HL-60/S4 treated with phorbol 12-myristate 13-acetate at 8.2 ng/mL for 4 days and 3 days (cell line): ENCODE results near the gene STBD1.
"Not testable (repeated sequence)": the region's sequence is repeated elsewhere in the genome, so short reads cannot be mapped to it uniquely, and the experiment has no call there.

Experiments used
- in situ Hi-C: fragments of 300-500 bp; cut with MboI; formaldehyde crosslinking; loops from 2 replicates; pipeline ENCODE4 v1.15.0; 2022; ENCODE audit warnings: low sequenced_read_pairs

Gene STBD1

DNA sequence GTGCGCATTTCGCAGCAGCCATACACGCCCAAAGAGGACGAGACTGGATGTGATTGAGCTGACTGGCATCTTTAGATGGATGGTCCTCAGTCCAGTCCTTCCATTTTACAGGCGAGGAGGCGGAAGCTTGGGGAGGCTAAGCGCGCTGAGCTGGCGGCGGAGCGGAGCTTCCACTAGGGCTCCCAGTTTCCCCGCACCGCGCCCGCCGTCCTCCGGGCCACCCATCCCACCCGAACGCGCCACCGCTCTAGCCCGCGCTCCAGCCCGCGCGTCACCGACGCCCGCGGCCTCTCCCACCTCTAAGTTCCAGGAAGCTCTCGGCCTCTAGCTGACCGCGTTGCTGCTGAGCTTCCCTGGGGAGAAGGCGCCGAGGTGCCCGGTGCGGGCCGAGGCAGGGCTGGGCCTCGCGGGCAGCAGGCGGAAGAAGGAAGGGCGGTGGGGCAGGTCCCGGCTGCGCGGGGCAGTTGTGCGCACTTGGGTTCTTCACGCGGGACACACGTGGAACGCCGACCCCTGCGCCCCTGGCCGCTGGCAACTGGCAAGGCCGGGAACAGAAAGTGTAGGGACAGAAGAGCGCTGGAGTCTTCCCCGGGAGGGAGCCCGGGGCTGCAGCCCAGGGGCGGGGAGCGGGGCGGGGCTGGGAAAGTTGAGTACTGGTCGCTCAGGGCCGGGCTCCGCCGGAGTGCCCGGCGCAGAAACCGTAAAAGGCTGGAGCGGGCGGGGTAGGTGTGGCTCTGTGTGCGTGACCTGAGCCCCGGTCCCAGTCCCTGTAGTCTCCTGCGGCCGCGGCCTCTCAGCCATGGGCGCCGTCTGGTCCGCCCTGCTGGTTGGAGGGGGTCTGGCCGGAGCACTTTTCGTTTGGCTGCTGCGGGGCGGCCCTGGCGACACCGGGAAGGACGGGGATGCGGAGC lies at the start of gene STBD1:
Gene STBD1 (plus strand): TSS at position 763 of the 911 bp plus-strand sequence. CDS start 37 bp downstream, at position 800.
- in situ Hi-C loops: no loop called here

DNA sequence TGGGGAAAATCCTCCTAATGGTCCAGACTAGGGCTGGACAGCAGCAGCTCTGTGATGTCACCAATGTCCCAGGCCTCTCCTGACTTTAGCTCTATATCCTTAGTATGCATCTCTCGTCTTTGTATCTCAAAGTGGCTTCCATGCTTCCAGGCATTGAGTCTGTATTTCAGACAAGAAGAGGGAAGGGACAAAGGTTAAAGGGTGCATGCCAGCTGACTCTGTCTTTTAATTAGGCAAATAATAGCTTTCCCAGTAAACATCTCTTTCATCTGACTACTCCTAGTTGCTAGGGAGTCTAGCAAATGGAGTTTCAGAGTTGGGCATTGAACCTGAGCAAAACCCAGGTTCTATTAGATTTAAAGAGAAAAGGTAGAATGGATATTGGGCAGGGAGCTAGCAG lies 49.6 kb upstream of the STBD1 start:
- in situ Hi-C loops: no loop called here

DNA sequence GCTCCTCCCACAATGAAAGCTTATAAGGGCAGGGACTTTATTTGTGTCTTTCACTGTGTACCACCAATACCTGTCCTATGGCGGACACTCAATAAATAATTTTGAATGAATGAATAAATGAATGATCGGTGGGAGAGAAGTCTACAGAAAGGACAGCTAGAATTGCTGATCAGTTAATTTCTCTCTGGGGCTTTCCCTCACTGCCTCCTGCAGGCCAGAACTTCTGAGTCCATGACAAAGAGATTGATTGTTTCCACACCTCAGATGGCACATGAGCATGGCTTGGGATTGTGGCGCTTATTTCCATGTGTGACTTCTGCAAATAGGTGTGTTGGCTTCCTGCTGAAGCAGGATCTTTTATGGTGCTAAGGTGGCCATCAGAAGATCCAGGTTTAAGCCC lies 48.7 kb upstream of the STBD1 start:
- in situ Hi-C loops: no loop called here

DNA sequence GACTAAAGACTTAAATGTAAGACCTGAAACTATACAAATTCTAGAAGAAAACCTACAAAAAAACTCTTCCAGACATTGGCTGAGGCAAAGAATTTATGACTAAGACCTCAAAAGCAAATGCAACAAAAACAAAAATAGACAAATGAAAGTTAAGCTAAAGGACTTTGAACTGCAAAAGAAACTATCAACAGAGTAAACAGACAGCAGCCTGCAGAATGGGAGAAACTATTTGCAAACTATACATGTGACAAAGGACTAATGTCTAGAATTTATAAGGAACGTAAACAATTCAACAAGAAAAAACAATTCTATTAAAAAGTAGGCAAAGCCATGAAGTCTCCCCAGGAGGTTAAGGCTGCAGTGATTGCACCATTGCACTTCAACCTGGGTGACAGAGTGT lies 46.0 kb upstream of the STBD1 start:
- in situ Hi-C loops: no loop called here

DNA sequence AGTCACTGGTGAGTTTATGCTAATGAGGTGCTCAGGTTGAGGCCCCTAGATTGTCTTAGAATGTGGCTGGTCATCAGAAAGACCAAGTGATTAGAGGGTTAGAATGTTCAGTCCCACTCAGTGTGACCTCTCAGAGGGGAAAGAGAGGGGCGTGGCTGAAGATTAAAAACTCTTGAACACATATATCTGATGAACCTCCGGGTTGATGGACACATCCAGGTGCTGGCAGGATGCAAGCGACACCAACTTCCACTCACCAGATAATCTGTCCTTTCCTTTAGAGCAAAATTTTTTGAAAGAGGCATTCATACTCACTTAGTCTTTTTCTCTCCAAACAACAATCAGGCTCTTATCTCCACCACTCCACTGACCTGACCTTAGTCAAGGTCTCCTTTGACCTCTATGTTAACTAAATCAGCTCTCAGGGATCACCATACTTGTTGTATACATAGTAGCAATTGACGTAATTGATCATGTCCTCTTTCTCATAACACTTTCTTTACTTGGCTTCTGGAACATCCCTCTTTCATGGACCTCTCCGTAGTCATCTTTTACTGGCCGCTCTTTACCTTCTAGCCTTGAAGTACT lies 40.8 kb upstream of the STBD1 start:
- in situ Hi-C loops: no loop called here

DNA sequence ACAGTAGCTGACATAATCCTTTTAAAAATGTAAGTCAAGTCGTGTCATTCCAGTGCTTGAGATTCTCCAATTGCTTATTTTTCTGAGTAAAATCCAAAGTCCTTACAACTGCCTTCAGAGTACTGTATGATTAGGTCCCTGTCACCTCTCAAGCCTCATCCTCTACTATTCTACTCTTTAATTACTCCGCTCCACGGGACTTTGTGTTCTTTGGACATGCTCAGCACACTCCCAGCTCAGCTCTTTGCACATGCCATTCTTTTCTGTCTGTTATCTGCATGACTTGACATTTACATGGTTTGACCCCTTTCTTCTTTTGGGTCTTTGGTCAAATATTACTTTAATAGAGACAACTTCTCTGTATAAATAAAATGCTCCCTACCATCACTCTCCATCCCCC lies 39.9 kb upstream of the STBD1 start:
- in situ Hi-C loops: no loop called here

DNA sequence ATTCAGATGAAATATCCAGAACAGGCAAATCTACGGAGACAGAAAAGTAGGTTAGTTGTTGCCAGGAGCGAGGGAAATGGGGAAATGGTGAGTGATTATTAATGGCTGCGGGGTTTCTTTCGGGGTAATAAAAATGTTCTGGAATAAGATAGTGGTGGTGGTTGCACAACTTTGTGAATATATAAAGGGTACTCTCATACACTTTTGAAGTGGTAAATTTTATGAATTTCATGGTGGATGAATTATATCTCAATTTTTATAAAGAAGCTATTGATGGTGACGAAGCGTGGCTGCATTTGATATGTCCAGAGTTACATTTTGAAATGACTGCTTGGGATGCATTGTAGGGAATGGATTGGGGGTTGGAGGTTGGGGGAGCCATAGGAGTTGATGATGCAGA lies 38.7 kb upstream of the STBD1 start:
- in situ Hi-C loops: no loop called here

DNA sequence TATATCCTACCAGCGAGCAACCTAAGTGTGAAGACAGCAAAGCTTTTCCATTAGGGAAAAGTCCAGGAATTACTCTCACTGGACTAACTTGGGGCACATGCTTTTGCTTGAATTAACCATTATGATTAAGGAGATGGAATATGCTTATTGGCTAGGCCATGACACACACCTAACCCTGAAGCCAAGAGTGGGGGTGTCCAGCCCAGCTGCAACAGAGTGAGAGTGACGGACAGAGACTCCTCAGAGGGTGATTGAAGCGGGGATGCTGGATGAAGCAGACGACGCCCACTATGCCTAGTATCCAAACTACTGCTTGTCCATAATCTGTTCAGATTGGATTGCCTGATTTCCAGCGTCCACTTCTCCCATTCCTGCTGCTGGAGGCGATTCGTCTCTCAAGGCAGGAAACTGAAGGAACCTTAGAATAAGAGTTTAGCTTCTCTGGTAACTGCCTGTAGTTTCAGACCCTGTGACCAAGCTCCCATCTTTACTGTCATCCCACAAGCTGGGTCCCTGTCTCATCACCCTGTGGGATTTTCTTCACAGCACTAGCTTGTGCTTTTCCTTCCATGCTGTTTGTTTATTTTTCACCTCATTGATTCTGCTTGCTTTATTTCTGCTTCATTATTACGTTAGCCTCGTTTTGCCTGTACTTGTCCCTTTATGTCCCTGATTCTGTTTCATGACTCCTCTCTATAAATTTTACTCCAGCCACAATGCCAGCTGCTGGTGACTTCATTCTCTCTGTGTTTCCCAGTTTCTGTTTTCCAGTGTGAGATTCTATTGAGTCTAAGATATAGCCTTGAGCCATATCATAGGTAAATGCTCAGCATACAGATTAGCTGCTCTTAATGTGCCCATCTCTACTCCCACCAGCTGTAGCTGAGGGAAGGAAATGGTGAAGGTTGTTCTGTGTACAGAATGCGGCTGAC lies 36.0 kb upstream of the STBD1 start:
- in situ Hi-C loops: no loop called here

DNA sequence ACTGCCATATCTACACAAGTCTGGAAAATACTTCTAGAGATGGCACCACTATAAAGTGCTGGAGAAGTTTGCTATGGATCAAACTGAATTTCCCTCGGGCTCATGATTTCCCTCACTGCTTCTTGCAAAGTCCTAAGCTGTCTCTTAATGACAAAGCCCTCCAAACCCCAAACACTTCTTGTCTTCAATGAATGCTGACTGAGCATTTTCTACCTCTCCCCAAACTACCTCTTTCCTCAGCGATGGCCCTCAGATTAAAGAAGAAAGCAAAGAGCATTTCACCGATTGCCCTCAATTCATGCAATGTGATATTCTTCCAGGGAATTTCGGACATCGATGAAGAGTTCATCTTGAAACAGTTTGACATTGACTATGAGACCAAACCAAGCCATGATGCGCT lies 35.3 kb upstream of the STBD1 start:
- in situ Hi-C loops: no loop called here

DNA sequence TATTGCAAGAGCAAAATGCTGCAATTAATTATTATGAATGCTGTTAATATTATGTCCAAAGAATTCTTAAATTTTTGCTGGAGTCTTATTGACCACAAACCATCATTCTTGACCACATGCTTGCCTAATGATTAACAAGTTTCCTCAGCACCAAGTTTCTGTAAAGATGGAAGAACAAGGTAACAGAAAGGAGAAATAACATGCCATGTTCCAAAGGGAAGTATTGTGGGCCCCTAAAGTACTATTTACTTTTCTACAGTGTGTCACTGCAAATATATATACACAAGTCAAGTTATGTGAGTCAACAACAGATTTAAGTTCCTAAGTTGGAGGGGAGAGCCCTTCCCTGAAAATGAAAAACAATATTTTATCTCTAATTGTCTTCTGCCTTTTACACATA lies 34.5 kb upstream of the STBD1 start:
- in situ Hi-C loops: no loop called here

DNA sequence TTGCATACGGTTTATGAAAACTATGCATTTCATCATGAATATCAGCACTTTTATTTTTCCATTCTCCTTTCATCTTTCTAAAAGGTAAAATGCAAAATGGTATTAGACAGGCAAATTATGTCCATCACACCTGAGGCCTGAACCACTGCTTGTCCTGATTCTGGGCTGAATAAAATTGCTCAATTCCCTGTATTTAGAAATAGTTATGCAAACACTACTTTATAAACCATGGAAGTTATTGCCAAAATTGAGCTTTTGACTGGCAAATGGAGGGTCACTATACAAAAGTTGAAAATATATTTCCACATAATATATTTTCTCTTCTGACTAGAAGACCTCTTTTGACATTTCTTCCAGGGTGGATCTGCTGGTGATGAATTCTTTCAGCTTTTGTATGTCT lies 34.0 kb upstream of the STBD1 start:
- in situ Hi-C loops: no loop called here

DNA sequence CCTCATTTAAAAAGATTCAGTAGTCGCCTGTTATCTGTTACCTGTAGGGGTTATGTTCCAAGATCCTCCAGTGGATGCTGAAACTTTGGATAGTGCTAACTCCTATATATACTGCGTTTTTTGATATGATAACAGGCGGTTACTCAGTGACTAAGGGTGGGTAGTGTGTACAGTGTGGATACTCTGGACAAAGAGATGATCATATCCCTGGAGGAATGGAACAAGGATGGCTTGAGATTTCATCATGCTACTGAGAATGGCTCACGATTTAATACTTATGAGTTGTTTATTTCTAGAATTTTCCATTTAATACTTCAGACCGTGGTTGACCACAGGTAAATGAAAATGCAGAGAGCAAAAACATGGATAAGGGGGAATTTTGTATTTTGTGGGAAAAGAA lies 33.5 kb upstream of the STBD1 start:
- in situ Hi-C loops: no loop called here

DNA sequence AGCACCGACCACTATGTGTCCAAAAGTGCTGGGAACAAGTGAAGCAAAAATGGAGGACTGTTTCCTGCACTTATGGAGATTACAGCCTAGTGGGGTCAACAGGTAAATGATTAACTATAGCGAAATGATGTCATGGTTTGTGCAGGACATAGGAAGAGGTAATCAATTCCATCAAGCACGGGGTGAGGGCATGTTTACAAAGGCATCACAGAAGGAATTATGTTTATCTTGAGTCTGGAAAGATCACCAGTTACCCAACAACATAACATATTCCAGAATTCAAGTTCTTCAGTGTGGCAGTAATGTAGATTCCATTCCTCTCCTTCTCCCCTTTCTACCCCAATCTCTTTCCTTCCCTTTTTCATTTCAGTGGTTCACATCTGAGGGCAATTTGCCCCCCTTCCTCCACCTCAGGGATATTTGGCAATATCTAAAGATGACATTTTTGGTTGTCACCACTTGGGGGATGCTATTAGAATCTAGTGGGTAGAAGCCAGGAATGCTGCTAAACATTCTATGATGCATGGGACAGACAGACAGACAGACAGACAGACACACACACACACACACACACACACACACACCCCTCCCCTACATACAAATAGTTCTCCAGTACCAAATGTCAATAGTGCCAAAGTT lies 30.9 kb upstream of the STBD1 start:
- in situ Hi-C loops: no loop called here

DNA sequence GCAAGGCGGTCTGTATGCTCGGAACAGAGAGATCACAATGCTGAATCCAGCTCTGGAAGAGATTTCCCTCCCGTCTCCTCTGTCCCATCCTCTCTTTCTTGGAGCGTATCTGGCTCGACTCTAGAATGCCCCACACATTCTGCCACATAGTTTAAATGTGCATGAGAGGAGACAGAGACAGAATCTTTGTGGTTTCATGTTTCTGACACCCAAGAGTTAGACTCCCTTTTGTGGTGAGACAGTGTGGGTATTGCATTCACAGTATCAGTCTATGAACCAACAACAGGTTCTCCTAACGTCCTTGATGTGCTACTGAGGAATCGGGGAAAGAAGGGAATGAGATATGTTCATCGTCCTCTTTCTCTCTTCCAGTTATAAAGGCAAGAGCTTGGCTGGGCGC lies 29.7 kb upstream of the STBD1 start:
- in situ Hi-C loops: no loop called here

DNA sequence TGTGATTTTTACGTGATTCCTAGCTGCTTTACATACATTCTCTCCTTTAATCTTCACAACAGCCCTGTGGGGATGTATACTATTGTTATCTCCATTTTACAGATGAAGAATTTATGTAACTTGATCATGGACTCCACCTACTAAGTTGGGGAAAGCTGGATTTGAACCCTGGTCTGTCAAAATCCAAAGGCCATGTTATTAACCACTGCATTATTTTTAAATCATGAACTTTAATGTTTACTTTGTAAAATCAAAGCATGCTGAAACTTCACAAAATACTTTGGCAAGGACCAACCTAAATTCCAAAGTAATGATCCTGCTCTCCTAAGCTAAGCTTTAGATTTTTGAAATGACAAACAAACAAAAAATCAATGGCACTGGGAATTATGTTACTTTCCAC lies 28.9 kb upstream of the STBD1 start:
- in situ Hi-C loops: no loop called here

DNA sequence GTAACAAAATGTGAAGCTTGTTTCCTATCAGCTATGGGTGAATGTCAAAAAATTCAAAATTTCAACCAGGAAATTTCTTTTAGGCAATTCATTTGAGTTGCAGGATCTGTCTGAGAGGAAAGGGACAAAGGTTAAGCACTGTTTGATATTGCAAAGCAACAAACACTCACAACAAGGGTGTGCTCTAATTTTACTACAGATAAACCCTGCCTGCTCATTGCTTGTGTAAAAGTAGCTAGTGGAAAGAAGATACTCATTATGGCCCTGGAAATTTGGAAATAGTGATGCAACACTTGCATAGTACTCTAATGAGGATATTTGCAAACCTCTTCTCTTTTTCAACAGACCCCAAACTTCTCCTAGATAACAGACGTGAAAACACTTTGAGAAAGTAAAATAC lies 27.9 kb upstream of the STBD1 start:
- in situ Hi-C loops: no loop called here

DNA sequence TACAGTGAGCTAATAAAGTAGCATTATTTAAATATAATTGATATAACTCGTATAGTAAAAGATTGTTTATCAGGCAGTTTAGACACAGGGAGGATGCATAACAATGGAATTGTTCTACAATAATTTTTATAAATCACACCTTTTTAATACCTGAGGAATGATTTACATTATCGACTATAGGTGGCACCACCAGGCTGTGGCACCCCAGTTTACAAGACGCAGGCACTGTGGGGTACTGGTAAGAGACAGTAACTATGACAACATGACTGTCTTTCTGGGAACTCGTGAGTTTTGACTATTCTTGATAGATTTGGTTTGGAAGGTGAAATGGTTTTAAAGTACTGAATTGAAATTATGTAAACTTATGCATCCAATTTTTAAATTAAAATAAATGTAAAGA lies 27.1 kb upstream of the STBD1 start:
- in situ Hi-C loops: no loop called here

DNA sequence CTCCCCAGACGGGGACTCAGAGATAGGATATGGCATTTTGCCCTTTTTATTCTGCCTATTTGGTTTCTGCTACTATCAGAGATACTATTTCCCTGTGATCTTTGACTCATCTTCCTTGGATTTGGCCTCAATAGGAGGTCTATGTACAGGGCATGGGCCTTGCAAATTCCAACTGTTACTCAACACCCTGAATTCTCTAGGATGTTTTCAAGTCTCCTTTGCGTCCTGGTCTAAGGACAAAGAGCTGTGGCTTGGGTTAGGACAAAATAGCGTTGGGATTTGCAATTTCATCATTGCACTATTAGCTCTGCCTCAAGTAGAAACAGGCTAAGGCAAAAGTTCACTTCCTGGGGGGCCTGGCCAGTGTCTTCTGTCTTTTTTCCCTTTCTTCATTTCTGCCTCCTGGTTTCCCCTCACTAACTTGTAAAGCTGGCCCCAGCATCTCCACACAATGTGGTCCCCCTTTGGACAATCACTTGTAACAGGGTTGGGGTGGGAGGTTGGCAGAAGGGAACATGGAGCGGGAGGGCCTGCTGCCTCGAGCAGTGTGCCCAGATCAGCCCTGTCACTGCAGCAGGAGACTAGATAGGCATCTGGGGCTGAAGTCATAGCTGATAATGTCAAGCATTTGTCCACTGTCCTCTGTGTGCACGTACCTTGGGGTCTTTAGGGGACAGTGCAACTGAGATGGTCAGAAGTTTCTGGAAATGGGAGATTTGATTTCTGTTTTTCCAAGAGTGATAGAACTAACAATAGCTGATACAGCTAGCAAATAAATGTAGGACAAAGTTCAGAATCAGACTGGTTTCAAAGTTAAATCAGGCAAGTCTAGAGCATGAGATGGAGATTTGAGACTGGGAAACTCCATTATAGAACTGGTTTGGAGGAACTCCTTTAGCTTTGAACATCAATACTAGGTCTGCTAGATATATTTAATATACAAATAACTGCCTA lies 25.8 kb upstream of the STBD1 start:
- in situ Hi-C loops: no loop called here

DNA sequence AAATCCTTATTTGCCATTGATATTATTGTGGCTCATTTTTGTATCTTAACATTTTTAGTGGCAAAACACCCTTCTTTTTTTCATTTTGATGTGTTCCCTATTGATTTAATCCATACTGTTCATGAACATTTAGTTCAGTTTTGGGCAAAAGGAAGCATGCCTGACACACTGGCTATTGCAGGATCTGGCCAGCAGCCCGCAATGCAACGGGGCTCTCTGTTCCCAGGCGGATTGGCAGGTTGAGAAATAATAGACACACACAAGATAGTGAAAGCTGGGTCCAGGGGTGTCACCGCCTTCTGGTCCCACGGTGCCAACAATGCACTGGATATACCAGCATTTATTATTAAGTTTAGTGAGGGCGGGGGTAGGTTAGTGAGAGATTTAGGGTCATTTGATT lies 24.9 kb upstream of the STBD1 start:
- in situ Hi-C loops: not testable (repeated sequence)
